K562 (cell line): Measurements from ENCODE around the gene TJP3.

ENCODE experiments used
- CHCHD3 ChIP-seq: fragments of 250-450 bp; sonication (Bioruptor Pico); IDR thresholded peaks from 2 replicates; pipeline ENCODE4 v2.1.2; 2022; ENCODE audit warnings: mild to moderate bottlenecking
- ESRRA ChIP-seq: fragments of 450-650 bp; IDR thresholded peaks from 2 replicates; pipeline ENCODE4 v1.6.1; 2014; ENCODE audit warnings: low read depth, mild to moderate bottlenecking, moderate library complexity, borderline replicate concordance
- EZH2 ChIP-seq: IDR thresholded peaks from 2 replicates; pipeline ENCODE4 v1.6.1; 2012; ENCODE audit warnings: low read depth, mild to moderate bottlenecking, inconsistent platforms, low read length, borderline replicate concordance
- FOXM1 ChIP-seq, 2 experiments: fragments of 450-650 bp in 1 of 2; sonication (generic) in 1 of 2; formaldehyde crosslinking in 1 of 2; IDR thresholded peaks; 2 replicates each; pipeline versions ENCODE4 v1.6.1 to v1.9.0; 2017 to 2022; ENCODE audit warnings: low read depth in 2 of 2, mild to moderate bottlenecking in 2 of 2, missing genetic modification reagents in 1 of 2, moderate library complexity in 1 of 2
- MAFK ChIP-seq: IDR thresholded peaks from 2 replicates; pipeline ENCODE4 v1.6.1; 2011; ENCODE audit warnings: low read length, improper control_type of control experiment
- RAD51 ChIP-seq: fragments of 450-650 bp; IDR thresholded peaks from 2 replicates; pipeline ENCODE4 v1.7.1; 2016; ENCODE audit warnings: low read depth, mild to moderate bottlenecking, borderline replicate concordance
- ZNF12 ChIP-seq: sonication (generic); formaldehyde crosslinking; IDR thresholded peaks from 2 replicates; pipeline ENCODE4 v1.4.0; 2020; ENCODE audit warnings: mild to moderate bottlenecking, missing genetic modification reagents
- ZNF232 ChIP-seq: sonication (generic); formaldehyde crosslinking; IDR thresholded peaks from 2 replicates; pipeline ENCODE4 v1.8.0; 2022; ENCODE audit warnings: mild to moderate bottlenecking, missing genetic modification reagents
- TF ChIP-seq, protein P1 (sequence below): fragments of 250-450 bp; sonication (Bioruptor Pico); IDR thresholded peaks from 2 replicates; pipeline ENCODE4 v1.4.0; 2020; ENCODE audit warnings: mild to moderate bottlenecking, moderate library complexity

DNA sequence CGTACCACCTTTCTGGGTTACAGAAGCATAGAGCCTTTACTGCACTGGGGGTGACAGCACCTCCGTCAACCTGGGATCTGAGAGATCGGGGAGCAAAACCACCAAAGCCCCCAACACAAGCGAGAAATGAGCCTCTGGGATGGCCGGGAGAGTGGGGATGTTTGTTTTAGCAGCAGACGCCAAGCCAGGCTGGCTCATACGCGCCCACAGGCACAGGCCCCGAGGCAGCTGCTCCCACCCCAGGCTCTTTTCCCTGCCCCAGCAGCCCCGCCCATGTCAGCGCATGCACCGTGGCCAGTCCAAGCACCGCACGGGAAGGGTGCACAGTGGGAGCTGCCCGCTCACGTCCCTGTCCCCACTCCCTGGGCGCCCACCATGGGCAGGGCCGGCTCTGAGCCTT is 16.5 kb upstream of the TJP3 start:
- TF ChIP-seq FOXM1 (IDR thresholded peaks at IDR 0.05; ENCODE audit: low read depth) = no peak
- TF ChIP-seq FOXM1 (CRISPR knock-in tag; IDR thresholded peaks at IDR 0.05; ENCODE audit: low read depth) = no peak
- TF ChIP-seq EZH2 = no peak
- TF ChIP-seq MAFK = no peak
- no peak for TF ChIP-seq ESRRA
- no peak for TF ChIP-seq ZNF232 (CRISPR knock-in tag)
- TF ChIP-seq CHCHD3 (CRISPR knock-in tag) = no peak
- TF ChIP-seq RAD51 = no peak
- TF ChIP-seq ZNF12 = peak; percentile 99
- TF ChIP-seq, protein P1, sequence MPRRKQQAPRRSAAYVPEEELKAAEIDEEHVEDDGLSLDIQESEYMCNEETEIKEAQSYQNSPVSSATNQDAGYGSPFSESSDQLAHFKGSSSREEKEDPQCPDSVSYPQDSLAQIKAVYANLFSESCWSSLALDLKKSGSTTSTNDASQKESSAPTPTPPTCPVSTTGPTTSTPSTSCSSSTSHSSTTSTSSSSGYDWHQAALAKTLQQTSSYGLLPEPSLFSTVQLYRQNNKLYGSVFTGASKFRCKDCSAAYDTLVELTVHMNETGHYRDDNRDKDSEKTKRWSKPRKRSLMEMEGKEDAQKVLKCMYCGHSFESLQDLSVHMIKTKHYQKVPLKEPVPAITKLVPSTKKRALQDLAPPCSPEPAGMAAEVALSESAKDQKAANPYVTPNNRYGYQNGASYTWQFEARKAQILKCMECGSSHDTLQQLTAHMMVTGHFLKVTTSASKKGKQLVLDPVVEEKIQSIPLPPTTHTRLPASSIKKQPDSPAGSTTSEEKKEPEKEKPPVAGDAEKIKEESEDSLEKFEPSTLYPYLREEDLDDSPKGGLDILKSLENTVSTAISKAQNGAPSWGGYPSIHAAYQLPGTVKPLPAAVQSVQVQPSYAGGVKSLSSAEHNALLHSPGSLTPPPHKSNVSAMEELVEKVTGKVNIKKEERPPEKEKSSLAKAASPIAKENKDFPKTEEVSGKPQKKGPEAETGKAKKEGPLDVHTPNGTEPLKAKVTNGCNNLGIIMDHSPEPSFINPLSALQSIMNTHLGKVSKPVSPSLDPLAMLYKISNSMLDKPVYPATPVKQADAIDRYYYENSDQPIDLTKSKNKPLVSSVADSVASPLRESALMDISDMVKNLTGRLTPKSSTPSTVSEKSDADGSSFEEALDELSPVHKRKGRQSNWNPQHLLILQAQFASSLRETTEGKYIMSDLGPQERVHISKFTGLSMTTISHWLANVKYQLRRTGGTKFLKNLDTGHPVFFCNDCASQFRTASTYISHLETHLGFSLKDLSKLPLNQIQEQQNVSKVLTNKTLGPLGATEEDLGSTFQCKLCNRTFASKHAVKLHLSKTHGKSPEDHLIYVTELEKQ (CRISPR knock-in tag) = no peak
